ENCODE measurements around the gene ELOVL1. TPM values are rescaled to one million over a fixed set of nuclear protein-coding genes. Genes with fewer than 3 reads are reported as not detected.

Gene ELOVL1
- total and polyA plus RNA-seq, 2 of the 13 experiments (the other 11 are each of a cell fraction or from before 2014, with no cell fraction given), result 55.2 to 77.4 TPM

- TF ChIP-seq ZNF770 (CRISPR knock-in tag; IDR thresholded peaks at IDR 0.05) (no peak), ZNF710 (CRISPR knock-in tag; IDR thresholded peaks at IDR 0.05; ENCODE audit: borderline replicate concordance) (peak; percentile 39; the same call in 1 of the 2 replicates), TARDBP (CRISPR knock-in tag; IDR thresholded peaks at IDR 0.05) (no peak), ZNF546 (CRISPR knock-in tag; conservative IDR thresholded peaks at IDR 0.05) (no peak), ZZZ3 (CRISPR knock-in tag; IDR thresholded peaks at IDR 0.05; ENCODE audit: borderline replicate concordance) (no peak), FOSL1 (CRISPR knock-in tag; IDR thresholded peaks at IDR 0.05; ENCODE audit: borderline replicate concordance) (no peak), GATAD2A (CRISPR knock-in tag; IDR thresholded peaks at IDR 0.05) (peak; percentile 64; the same call in 1 of the 2 replicates), FOXA1 (IDR thresholded peaks at IDR 0.05) (no peak), FOXA1 (CRISPR knock-in tag; IDR thresholded peaks at IDR 0.05) (0 out of 2 replicates have a peak, but pooled peaks have one; percentile 7), PHF21A (CRISPR knock-in tag; IDR thresholded peaks at IDR 0.05) (peak; percentile 71; the same call in 1 of the 2 replicates), GATAD1 (CRISPR knock-in tag; IDR thresholded peaks at IDR 0.05) (no peak), IKZF5 (CRISPR knock-in tag; IDR thresholded peaks at IDR 0.05) (no peak), CEBPG (CRISPR knock-in tag; IDR thresholded peaks at IDR 0.05) (peak; percentile 92), PAF1 (CRISPR knock-in tag; IDR thresholded peaks at IDR 0.05) (no peak), NPAS2 (CRISPR knock-in tag; IDR thresholded peaks at IDR 0.05; ENCODE audit: borderline replicate concordance) (no peak), MZF1 (CRISPR knock-in tag; IDR thresholded peaks at IDR 0.05; ENCODE audit: borderline replicate concordance) (no peak), NFKBIZ (CRISPR knock-in tag; IDR thresholded peaks at IDR 0.05) (no peak), SP140L (CRISPR knock-in tag; IDR thresholded peaks at IDR 0.05; ENCODE audit: borderline replicate concordance) (no peak), FOXA3 (CRISPR knock-in tag; IDR thresholded peaks at IDR 0.05) (peak; percentile 14; the same call in 1 of the 2 replicates), ZBTB49 (CRISPR knock-in tag; IDR thresholded peaks at IDR 0.05; ENCODE audit: borderline replicate concordance) (no peak), MED1 (CRISPR knock-in tag; IDR thresholded peaks at IDR 0.05) (no peak), ZBTB1 (CRISPR knock-in tag; IDR thresholded peaks at IDR 0.05; ENCODE audit: borderline replicate concordance) (no peak), FOXM1 (CRISPR knock-in tag; IDR thresholded peaks at IDR 0.05) (no peak), ETV6 (CRISPR knock-in tag; conservative IDR thresholded peaks at IDR 0.05) (no peak), TEAD2 (CRISPR knock-in tag; IDR thresholded peaks at IDR 0.05) (no peak), ARID2 (CRISPR knock-in tag; IDR thresholded peaks at IDR 0.05; ENCODE audit: borderline replicate concordance) (no peak), MEIS2 (CRISPR knock-in tag; IDR thresholded peaks at IDR 0.05) (no peak)
Observed at GRCh38 chr1:43340559-43340958, 27.3 kb downstream of the ELOVL1 start (continued).
